ENCODE results near the gene CSTF2T. TPM values are rescaled to one million over a fixed set of nuclear protein-coding genes. Genes with fewer than 3 reads are reported as not detected.

The CSTF2T gene
- total and polyA plus RNA-seq, 5 donors from 2014 or later, result 14.3 to 30.2 (median 16.4) TPM

DNA sequence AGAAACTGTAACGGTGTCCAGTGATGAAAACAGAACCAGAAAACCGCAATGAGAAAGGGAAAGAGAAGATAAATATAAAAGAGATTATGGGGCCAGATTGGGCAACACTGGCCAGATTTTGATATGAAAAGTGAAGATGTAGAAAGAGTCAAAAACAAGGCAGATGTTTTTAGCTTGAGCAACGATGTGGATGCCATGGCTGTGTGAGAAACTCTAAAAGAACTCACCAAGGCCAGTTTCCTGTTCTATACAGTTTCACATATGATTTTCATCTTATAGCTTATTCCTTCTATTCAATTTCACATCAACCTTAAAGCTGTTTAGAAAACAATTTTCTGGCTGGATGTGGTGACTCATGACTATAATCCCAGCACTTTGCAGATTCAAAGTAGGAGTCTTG lies 36.3 kb downstream of the CSTF2T start:
- Histone ChIP-seq H3K27me3 (ENCODE audit: control insufficient read depth, insufficient read depth, low read length) (no peaks in the 10 kb centered on the region), H3K4me3 (ENCODE audit: low read depth, low read length) (no peak overlapping the region), H3K9me3 (ENCODE audit: control insufficient read depth in 2 of 2, low read length in 2 of 2) (no peaks in the 10 kb centered on the region), H3K36me3 (ENCODE audit: control insufficient read depth, insufficient read depth, low read length) (no peaks in the 10 kb centered on the region), H3K4me1 (ENCODE audit: control insufficient read depth, insufficient read depth, low read length, poor library complexity, severe bottlenecking) (no peaks in the 10 kb centered on the region), H3K27ac (ENCODE audit: insufficient read depth, low read length, poor library complexity, severe bottlenecking) (no peak overlapping the region)
- Mint-ChIP-seq H3K4me3 (no peak overlapping the region), H3K27ac (no peak overlapping the region), H3K36me3 (no peaks in the 10 kb centered on the region), H3K4me1 (no peaks in the 10 kb centered on the region), H3K9me3 (no peaks in the 10 kb centered on the region), H3K27me3 (peaks cover 9% of the 10 kb centered on the region)
- DNase-seq (no peak), ATAC-seq (ENCODE audit: low read depth in 2 of 2) (no peak)

DNA sequence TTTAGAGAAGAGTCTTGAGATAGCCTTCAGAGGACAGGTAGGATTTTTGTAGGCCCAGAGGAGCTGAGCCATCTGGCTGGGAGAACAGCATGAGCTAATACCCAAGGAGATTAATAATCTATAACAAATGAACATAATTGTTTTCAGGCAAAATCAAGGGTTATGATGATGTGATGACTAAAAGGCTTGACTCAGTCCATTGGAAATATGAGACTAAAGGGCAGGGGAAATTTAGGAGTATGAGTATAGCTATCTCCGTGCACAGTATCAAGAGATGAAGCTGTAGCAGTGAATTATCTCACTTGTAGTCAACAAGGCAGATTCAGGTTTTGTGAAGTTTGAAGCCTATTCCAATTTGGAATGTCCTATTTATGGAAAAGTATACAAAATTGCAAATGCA lies 40.1 kb downstream of the CSTF2T start:
- no peaks in the 10 kb centered on the region for H3K4me1 ChIP-seq (ENCODE audit: control insufficient read depth, insufficient read depth, low read length, poor library complexity, severe bottlenecking)
- Mint-ChIP-seq H3K9me3 (peaks cover 0 to 2% (median 0%) of the 10 kb centered on the region in 7 donors), H3K36me3 (no peaks in the 10 kb centered on the region), H3K27me3 (peaks cover 7% of the 10 kb centered on the region), H3K4me1 (no peaks in the 10 kb centered on the region), H3K27ac (no peak overlapping the region), H3K4me3 (no peak overlapping the region)
- H3K4me3 ChIP-seq (ENCODE audit: low read depth, low read length), result no peak overlapping the region
- ATAC-seq (ENCODE audit: low read depth in 2 of 2) (no peak), DNase-seq (no peak)
- no peak overlapping the region for H3K27ac ChIP-seq (ENCODE audit: insufficient read depth, low read length, poor library complexity, severe bottlenecking)
- H3K27me3 ChIP-seq (ENCODE audit: control insufficient read depth, insufficient read depth, low read length), result peaks cover 2% of the 10 kb centered on the region
- no peaks in the 10 kb centered on the region for H3K9me3 ChIP-seq (ENCODE audit: control insufficient read depth in 2 of 2, low read length in 2 of 2)
- no peaks in the 10 kb centered on the region for H3K36me3 ChIP-seq (ENCODE audit: control insufficient read depth, insufficient read depth, low read length)

DNA sequence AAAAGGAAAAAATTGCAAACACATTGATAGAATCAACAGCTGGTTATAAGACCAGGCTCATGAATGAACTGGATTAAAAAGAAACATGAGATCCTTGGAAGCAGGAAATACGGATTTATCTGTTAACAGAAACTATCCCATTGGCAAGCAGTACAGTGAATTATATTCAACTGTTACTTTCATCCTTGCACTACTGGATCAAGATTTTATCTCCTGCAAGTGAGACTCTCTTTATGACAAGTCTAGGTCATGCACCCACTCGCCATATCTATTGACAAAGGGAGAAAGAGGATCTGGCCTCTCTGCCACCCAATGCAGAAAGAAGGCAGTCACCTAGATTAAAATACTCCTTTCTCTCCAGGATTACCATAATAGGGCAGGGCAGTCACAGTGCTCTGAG lies 41.4 kb downstream of the CSTF2T start:
- Histone ChIP-seq H3K9me3 (ENCODE audit: control insufficient read depth in 2 of 2, low read length in 2 of 2) (no peaks in the 10 kb centered on the region), H3K27me3 (ENCODE audit: control insufficient read depth, insufficient read depth, low read length) (peaks cover 2% of the 10 kb centered on the region), H3K27ac (ENCODE audit: insufficient read depth, low read length, poor library complexity, severe bottlenecking) (no peak overlapping the region), H3K4me3 (ENCODE audit: low read depth, low read length) (no peak overlapping the region), H3K4me1 (ENCODE audit: control insufficient read depth, insufficient read depth, low read length, poor library complexity, severe bottlenecking) (no peaks in the 10 kb centered on the region), H3K36me3 (ENCODE audit: control insufficient read depth, insufficient read depth, low read length) (no peaks in the 10 kb centered on the region)
- Mint-ChIP-seq H3K27ac (no peak overlapping the region), H3K27me3 (peaks cover 14% of the 10 kb centered on the region), H3K9me3 (peaks cover 0 to 2% (median 0%) of the 10 kb centered on the region in 7 donors), H3K4me3 (no peak overlapping the region), H3K4me1 (no peaks in the 10 kb centered on the region), H3K36me3 (no peaks in the 10 kb centered on the region)
- DNase-seq, result no peak
- ATAC-seq (ENCODE audit: low read depth in 2 of 2), result no peak

DNA sequence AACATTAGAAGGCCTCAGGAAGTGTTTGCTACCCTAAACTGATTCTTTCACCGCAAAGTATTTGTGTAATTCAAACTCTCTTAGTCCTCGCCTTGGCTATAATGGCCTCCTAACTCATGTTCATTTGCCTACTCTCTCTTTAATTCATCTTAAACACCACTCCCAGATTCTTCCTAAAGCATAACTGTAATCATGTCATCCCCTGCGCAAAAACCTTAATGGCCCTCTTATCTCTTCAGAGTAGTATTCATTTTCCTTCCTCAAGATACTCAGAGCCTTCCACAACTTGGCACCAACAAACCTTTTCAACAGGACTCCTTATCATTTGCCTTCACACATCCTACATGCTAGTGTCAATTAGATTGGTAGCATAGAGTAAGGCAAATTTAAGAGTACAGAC lies 42.9 kb downstream of the CSTF2T start:
- Mint-ChIP-seq H3K4me3 (no peak overlapping the region), H3K27me3 (peaks cover 14% of the 10 kb centered on the region), H3K9me3 (peaks cover 0 to 2% (median 0%) of the 10 kb centered on the region in 7 donors), H3K36me3 (no peaks in the 10 kb centered on the region), H3K4me1 (no peaks in the 10 kb centered on the region), H3K27ac (no peak overlapping the region)
- Histone ChIP-seq H3K9me3 (ENCODE audit: control insufficient read depth in 2 of 2, low read length in 2 of 2) (no peaks in the 10 kb centered on the region), H3K4me1 (ENCODE audit: control insufficient read depth, insufficient read depth, low read length, poor library complexity, severe bottlenecking) (no peaks in the 10 kb centered on the region), H3K36me3 (ENCODE audit: control insufficient read depth, insufficient read depth, low read length) (no peaks in the 10 kb centered on the region), H3K4me3 (ENCODE audit: low read depth, low read length) (no peak overlapping the region), H3K27ac (ENCODE audit: insufficient read depth, low read length, poor library complexity, severe bottlenecking) (no peak overlapping the region), H3K27me3 (ENCODE audit: control insufficient read depth, insufficient read depth, low read length) (peaks cover 2% of the 10 kb centered on the region)
- DNase-seq (no peak), ATAC-seq (ENCODE audit: low read depth in 2 of 2) (no peak)

DNA sequence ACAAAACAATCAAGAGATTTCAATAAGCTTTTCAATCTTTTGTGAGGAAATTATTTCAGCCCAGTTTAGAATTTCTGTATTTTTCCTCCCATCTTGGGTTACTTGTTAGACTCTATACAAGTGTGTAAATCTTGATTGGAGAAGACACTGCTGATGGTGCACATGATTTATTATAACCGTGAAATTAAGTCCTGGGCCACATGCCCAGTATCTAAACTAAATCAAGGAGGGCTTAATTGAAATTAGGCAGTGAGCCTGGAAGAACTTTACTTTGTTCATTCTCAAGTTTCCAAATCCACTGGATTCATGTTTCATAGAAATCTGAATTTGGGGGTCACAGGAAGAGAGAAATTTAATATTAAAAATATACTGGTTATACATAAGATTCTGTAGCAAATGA lies 44.5 kb downstream of the CSTF2T start:
- Mint-ChIP-seq H3K4me1 (no peaks in the 10 kb centered on the region), H3K4me3 (no peak overlapping the region), H3K36me3 (no peaks in the 10 kb centered on the region), H3K27me3 (peaks cover 20% of the 10 kb centered on the region), H3K27ac (no peak overlapping the region), H3K9me3 (peaks cover 0 to 2% (median 0%) of the 10 kb centered on the region in 7 donors)
- ATAC-seq (ENCODE audit: low read depth in 2 of 2), result no peak
- no peaks in the 10 kb centered on the region for H3K36me3 ChIP-seq (ENCODE audit: control insufficient read depth, insufficient read depth, low read length)
- H3K4me1 ChIP-seq (ENCODE audit: control insufficient read depth, insufficient read depth, low read length, poor library complexity, severe bottlenecking), result no peaks in the 10 kb centered on the region
- peaks cover 2% of the 10 kb centered on the region for H3K27me3 ChIP-seq (ENCODE audit: control insufficient read depth, insufficient read depth, low read length)
- no peak overlapping the region for H3K4me3 ChIP-seq (ENCODE audit: low read depth, low read length)
- no peak for DNase-seq
- H3K9me3 ChIP-seq (ENCODE audit: control insufficient read depth in 2 of 2, low read length in 2 of 2), result no peaks in the 10 kb centered on the region
- H3K27ac ChIP-seq (ENCODE audit: insufficient read depth, low read length, poor library complexity, severe bottlenecking), result no peak overlapping the region

DNA sequence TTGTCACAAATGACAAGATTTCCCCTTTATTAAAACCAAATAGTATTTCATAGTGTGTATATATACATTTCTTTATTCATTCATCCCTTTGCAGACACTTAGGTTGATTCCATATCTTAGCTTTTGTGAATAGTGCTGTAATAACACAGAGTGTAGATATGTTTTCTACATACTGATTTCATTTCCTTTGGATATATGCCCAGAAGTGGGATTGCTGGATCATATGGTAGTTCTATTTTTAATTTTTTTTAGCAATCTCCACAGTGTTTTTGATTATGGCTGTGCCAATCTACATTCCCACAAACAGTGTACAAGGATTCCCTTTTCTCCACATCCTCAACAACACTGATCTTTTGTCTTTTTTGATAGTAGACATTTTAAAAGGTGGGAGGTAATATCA lies 46.4 kb downstream of the CSTF2T start:
- Mint-ChIP-seq H3K4me3 (no peak overlapping the region), H3K4me1 (no peaks in the 10 kb centered on the region), H3K36me3 (no peaks in the 10 kb centered on the region), H3K9me3 (peaks cover 0 to 2% (median 0%) of the 10 kb centered on the region in 7 donors), H3K27ac (no peak overlapping the region), H3K27me3 (peaks cover 20% of the 10 kb centered on the region)
- no peak for ATAC-seq (ENCODE audit: low read depth in 2 of 2)
- Histone ChIP-seq H3K36me3 (ENCODE audit: control insufficient read depth, insufficient read depth, low read length) (no peaks in the 10 kb centered on the region), H3K4me3 (ENCODE audit: low read depth, low read length) (no peak overlapping the region), H3K27me3 (ENCODE audit: control insufficient read depth, insufficient read depth, low read length) (peaks cover 2% of the 10 kb centered on the region), H3K9me3 (ENCODE audit: control insufficient read depth in 2 of 2, low read length in 2 of 2) (no peaks in the 10 kb centered on the region), H3K27ac (ENCODE audit: insufficient read depth, low read length, poor library complexity, severe bottlenecking) (no peak overlapping the region), H3K4me1 (ENCODE audit: control insufficient read depth, insufficient read depth, low read length, poor library complexity, severe bottlenecking) (no peaks in the 10 kb centered on the region)
- DNase-seq, result no peak

DNA sequence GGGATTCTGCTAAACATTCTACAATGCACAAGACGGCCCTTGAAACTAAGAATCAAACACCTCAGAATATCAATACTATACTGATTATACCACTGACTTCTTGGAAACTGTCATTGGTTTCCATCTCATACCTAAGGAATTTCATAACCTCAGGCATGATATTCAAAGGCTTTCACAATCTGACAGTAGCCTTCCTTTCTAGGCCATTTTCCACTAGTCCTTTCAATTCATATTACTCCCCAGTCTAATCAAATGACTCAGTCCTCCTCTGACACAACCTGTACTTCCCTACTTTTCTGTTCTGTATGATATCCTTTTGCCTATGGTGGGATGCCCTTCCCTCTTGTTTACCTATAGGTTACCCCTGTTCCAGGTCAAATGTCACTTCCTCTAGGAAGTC lies 48.3 kb downstream of the CSTF2T start:
- Mint-ChIP-seq H3K9me3 (no peaks in the 10 kb centered on the region), H3K36me3 (no peaks in the 10 kb centered on the region), H3K27me3 (peaks cover 13% of the 10 kb centered on the region), H3K4me3 (no peak overlapping the region), H3K4me1 (no peaks in the 10 kb centered on the region), H3K27ac (no peak overlapping the region)
- Histone ChIP-seq H3K27me3 (ENCODE audit: control insufficient read depth, insufficient read depth, low read length) (no peaks in the 10 kb centered on the region), H3K27ac (ENCODE audit: insufficient read depth, low read length, poor library complexity, severe bottlenecking) (no peak overlapping the region), H3K9me3 (ENCODE audit: control insufficient read depth in 2 of 2, low read length in 2 of 2) (no peaks in the 10 kb centered on the region), H3K36me3 (ENCODE audit: control insufficient read depth, insufficient read depth, low read length) (no peaks in the 10 kb centered on the region), H3K4me1 (ENCODE audit: control insufficient read depth, insufficient read depth, low read length, poor library complexity, severe bottlenecking) (no peaks in the 10 kb centered on the region), H3K4me3 (ENCODE audit: low read depth, low read length) (no peak overlapping the region)
- no peak for ATAC-seq (ENCODE audit: low read depth in 2 of 2)
- DNase-seq, result no peak

DNA sequence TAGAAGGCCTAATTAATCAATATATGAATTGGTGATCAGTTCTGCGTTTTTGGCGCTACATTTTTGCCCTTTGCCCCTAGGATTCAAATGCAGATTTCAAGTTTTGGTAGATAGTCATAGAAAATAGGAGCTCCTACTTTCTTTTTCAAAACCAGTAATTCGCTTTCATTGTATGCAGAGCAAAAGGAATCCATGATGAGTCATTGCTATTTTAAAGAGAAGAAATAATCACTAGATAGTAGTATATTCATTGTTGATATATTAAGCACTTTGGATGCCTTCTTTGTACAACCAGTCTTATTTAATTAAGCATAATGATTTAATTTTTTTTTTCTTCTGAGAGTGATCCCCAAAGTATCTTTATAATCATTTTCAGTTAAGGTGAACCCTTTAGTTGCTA lies 50.3 kb downstream of the CSTF2T start:
- Histone ChIP-seq H3K9me3 (ENCODE audit: control insufficient read depth in 2 of 2, low read length in 2 of 2) (no peaks in the 10 kb centered on the region), H3K4me3 (ENCODE audit: low read depth, low read length) (no peak overlapping the region), H3K27me3 (ENCODE audit: control insufficient read depth, insufficient read depth, low read length) (no peaks in the 10 kb centered on the region), H3K4me1 (ENCODE audit: control insufficient read depth, insufficient read depth, low read length, poor library complexity, severe bottlenecking) (no peaks in the 10 kb centered on the region), H3K27ac (ENCODE audit: insufficient read depth, low read length, poor library complexity, severe bottlenecking) (no peak overlapping the region), H3K36me3 (ENCODE audit: control insufficient read depth, insufficient read depth, low read length) (no peaks in the 10 kb centered on the region)
- Mint-ChIP-seq H3K9me3 (peaks cover 0 to 2% (median 0%) of the 10 kb centered on the region in 7 donors), H3K36me3 (no peaks in the 10 kb centered on the region), H3K27me3 (peaks cover 13% of the 10 kb centered on the region), H3K4me3 (no peak overlapping the region), H3K27ac (no peak overlapping the region), H3K4me1 (no peaks in the 10 kb centered on the region)
- no peak for ATAC-seq (ENCODE audit: low read depth in 2 of 2)
- no peak for DNase-seq
